GM12892 (cell line): ENCODE data around the gene CDH3.

ENCODE experiments used
- POLR2AphosphoS5 ChIP-seq: IDR thresholded peaks from 2 replicates; pipeline ENCODE4 v1.6.1; 2011; ENCODE audit warnings: low read depth, low read length, control low read depth
- TAF1 ChIP-seq: IDR thresholded peaks from 2 replicates; pipeline ENCODE4 v1.6.1; 2011; ENCODE audit warnings: low read depth, mild to moderate bottlenecking, control low read depth, low read length, borderline replicate concordance

- TF ChIP-seq POLR2AphosphoS5 (no peak), TAF1 (no peak)
Measured at GRCh38 chr16:68728523-68728922, 83.4 kb downstream of the CDH3 start.
